NCI-H524 (cell line): Measurements from ENCODE around the gene AKR1A1.

Experiments
- DNase-seq, 2 experiments: peaks; one replicate each; lab custom pipeline; 2025; lab: John Stamatoyannopoulos, UW

The AKR1A1 gene

GRCh38 chr1:45619149-45619921 lies 68.7 kb downstream of the AKR1A1 start:
- DNase-seq: no peak
